Parathyroid adenoma (tissue), 2 donors: ENCODE results near the gene PCED1B.

Experiments used
- H2AFZ ChIP-seq: fragments of 300-600 bp; sonication (generic); one replicate; pipeline ENCODE4 v1.7.0; 2017; ENCODE audit warnings: antibody characterized with exemption, mild to moderate bottlenecking
- H3K27ac ChIP-seq: fragments of 300-600 bp; sonication (generic); one replicate; pipeline ENCODE4 v1.7.0; 2017
- H3K27me3 ChIP-seq: fragments of 300-600 bp; sonication (generic); one replicate; pipeline ENCODE4 v1.7.0; 2017; ENCODE audit warnings: low read length; ENCODE audit not compliant: control insufficient read depth, insufficient read depth
- H3K36me3 ChIP-seq: fragments of 300-600 bp; sonication (generic); one replicate; pipeline ENCODE4 v1.7.0; 2017; ENCODE audit warnings: low read length; ENCODE audit not compliant: control insufficient read depth, insufficient read depth
- H3K4me1 ChIP-seq: fragments of 300-600 bp; sonication (generic); one replicate; pipeline ENCODE4 v1.7.0; 2017; ENCODE audit warnings: control low read depth
- H3K4me2 ChIP-seq: fragments of 300-600 bp; sonication (generic); one replicate; pipeline ENCODE4 v1.7.0; 2017; ENCODE audit warnings: low read length
- H3K4me3 ChIP-seq: fragments of 300-600 bp; sonication (generic); one replicate; pipeline ENCODE4 v1.7.0; 2017; ENCODE audit warnings: low read depth, low read length
- H3K79me2 ChIP-seq: fragments of 300-600 bp; sonication (generic); one replicate; pipeline ENCODE4 v1.7.0; 2017; ENCODE audit warnings: control low read depth
- H3K9ac ChIP-seq: fragments of 300-600 bp; sonication (generic); one replicate; pipeline ENCODE4 v1.7.0; 2017; ENCODE audit warnings: mild to moderate bottlenecking
- H3K9me3 ChIP-seq: fragments of 300-600 bp; sonication (generic); one replicate; pipeline ENCODE4 v1.7.0; 2017; ENCODE audit warnings: low read length; ENCODE audit not compliant: control insufficient read depth
- CTCF ChIP-seq: fragments of 300-600 bp; sonication (generic); IDR thresholded peaks from one replicate; pipeline ENCODE4 v1.7.0; 2017; ENCODE audit warnings: antibody characterized with exemption, mild to moderate bottlenecking
- donor health status: primary hyperparathyroidism.

PCED1B gene

GRCh38 chr12:47105914-47106674 is 26.7 kb downstream of the PCED1B start:
- no peaks in the 10 kb centered on the region for H3K79me2 ChIP-seq
- H3K4me1 ChIP-seq: no peaks in the 10 kb centered on the region
- no peak overlapping the region for H2AFZ ChIP-seq
- H3K27me3 ChIP-seq: no peaks in the 10 kb centered on the region
- no peak overlapping the region for H3K27ac ChIP-seq
- no peak overlapping the region for H3K9ac ChIP-seq
- TF ChIP-seq CTCF: no peak
- no peaks in the 10 kb centered on the region for H3K36me3 ChIP-seq
- H3K4me2 ChIP-seq: no peak overlapping the region
- H3K9me3 ChIP-seq: no peaks in the 10 kb centered on the region
- no peak overlapping the region for H3K4me3 ChIP-seq

- Histone ChIP-seq H3K27ac (no peak overlapping the region), H3K36me3 (no peaks in the 10 kb centered on the region), H3K4me2 (no peak overlapping the region), H3K27me3 (no peaks in the 10 kb centered on the region), H3K4me1 (no peaks in the 10 kb centered on the region), H3K9me3 (no peaks in the 10 kb centered on the region), H3K79me2 (no peaks in the 10 kb centered on the region), H2AFZ (no peak overlapping the region), H3K9ac (no peak overlapping the region), H3K4me3 (no peak overlapping the region)
- no peak for TF ChIP-seq CTCF
Observed at GRCh38 chr12:47107446-47107845, 28.0 kb downstream of the PCED1B start.

- no peak for TF ChIP-seq CTCF
- no peak overlapping the region for H3K4me2 ChIP-seq
- H2AFZ ChIP-seq: no peak overlapping the region
- H3K27me3 ChIP-seq: no peaks in the 10 kb centered on the region
- no peaks in the 10 kb centered on the region for H3K4me1 ChIP-seq
- no peak overlapping the region for H3K9ac ChIP-seq
- H3K79me2 ChIP-seq: no peaks in the 10 kb centered on the region
- H3K9me3 ChIP-seq: no peaks in the 10 kb centered on the region
- H3K36me3 ChIP-seq: no peaks in the 10 kb centered on the region
- no peak overlapping the region for H3K27ac ChIP-seq
- no peak overlapping the region for H3K4me3 ChIP-seq
Observed at GRCh38 chr12:47107926-47108325, 28.5 kb downstream of the PCED1B start.

- Histone ChIP-seq H3K9me3 (no peaks in the 10 kb centered on the region), H3K9ac (no peak overlapping the region), H3K4me3 (no peak overlapping the region), H3K27ac (no peak overlapping the region), H3K27me3 (no peaks in the 10 kb centered on the region), H3K4me1 (no peaks in the 10 kb centered on the region), H2AFZ (no peak overlapping the region), H3K4me2 (no peak overlapping the region), H3K79me2 (no peaks in the 10 kb centered on the region), H3K36me3 (no peaks in the 10 kb centered on the region)
- no peak for TF ChIP-seq CTCF
Observed at GRCh38 chr12:47110011-47110541, 30.7 kb downstream of the PCED1B start.
